Neural cell (in vitro differentiated cells): ENCODE results near the gene BRMS1. TPM values are rescaled to one million over a fixed set of nuclear protein-coding genes. Genes with fewer than 3 reads are reported as not detected.

Experiments used
- H2AFZ ChIP-seq: fragments of 200-600, 300-800 bp; sonication (generic), shearing (Covaris generic); 2 replicates; pipeline ENCODE4 v1.6.0; 2014; ENCODE audit warnings: low read depth, mild to moderate bottlenecking, antibody characterized with exemption, low read length, moderate library complexity
- H3F3A ChIP-seq: fragments of 200-600 bp; shearing (Covaris generic); 2 replicates; pipeline ENCODE4 v1.6.1; 2016; ENCODE audit warnings: mild to moderate bottlenecking, moderate library complexity, mixed read lengths, antibody characterized with exemption, low read length; ENCODE audit not compliant: insufficient read depth, poor library complexity, severe bottlenecking
- H3K27ac ChIP-seq: fragments of 200-600, 300-800 bp; sonication (generic), shearing (Covaris generic); 2 replicates; pipeline ENCODE4 v1.5.1; 2014; ENCODE audit warnings: mild to moderate bottlenecking, low read length, moderate library complexity
- H3K27me3 ChIP-seq: fragments of 300-800, 200-600 bp; sonication (generic), shearing (Covaris generic); 2 replicates; pipeline ENCODE4 v1.6.0; 2014; ENCODE audit warnings: mild to moderate bottlenecking, low read depth, low read length, moderate library complexity; ENCODE audit not compliant: insufficient read depth
- H3K36me3 ChIP-seq: fragments of 300-800, 200-600 bp; sonication (generic), shearing (Covaris generic); 2 replicates; pipeline ENCODE4 v1.5.1; 2014; ENCODE audit warnings: mild to moderate bottlenecking, antibody characterized with exemption, low read length, moderate library complexity; ENCODE audit not compliant: insufficient read depth
- H3K4me2 ChIP-seq: fragments of 300-800, 200-600 bp; sonication (generic), shearing (Covaris generic); 2 replicates; pipeline ENCODE4 v1.6.0; 2014; ENCODE audit warnings: mild to moderate bottlenecking, low read length
- H3K4me3 ChIP-seq: fragments of 300-800, 200-600 bp; sonication (generic), shearing (Covaris generic); 2 replicates; pipeline ENCODE4 v1.5.1; 2014; ENCODE audit warnings: mild to moderate bottlenecking, low read length, moderate library complexity
- H3K79me2 ChIP-seq: fragments of 200-600 bp; shearing (Covaris generic); replicated peaks from 2 replicates; pipeline ENCODE4 v1.6.0; 2014; ENCODE audit warnings: mild to moderate bottlenecking, low read length, moderate library complexity; ENCODE audit not compliant: insufficient read depth
- H3K9ac ChIP-seq: fragments of 300-800, 200-600 bp; sonication (generic), shearing (Covaris generic); 2 replicates; pipeline ENCODE4 v1.6.1; 2016; ENCODE audit warnings: mild to moderate bottlenecking, low read length, mixed read lengths
- H3K9me2 ChIP-seq: fragments of 200-600 bp; shearing (Covaris generic); 2 replicates; pipeline ENCODE4 v1.6.1; 2016; ENCODE audit warnings: mild to moderate bottlenecking, low read length, mixed read lengths; ENCODE audit not compliant: insufficient read depth
- H3K9me3 ChIP-seq: fragments of 200-600, 300-800 bp; sonication (generic), shearing (Covaris generic); 2 replicates; pipeline ENCODE4 v1.6.1; 2016; ENCODE audit warnings: mild to moderate bottlenecking, mixed run types, low read length, moderate library complexity, mixed read lengths
- H4K20me1 ChIP-seq: fragments of 200-600 bp; shearing (Covaris generic); 2 replicates; pipeline ENCODE4 v1.6.1; 2016; ENCODE audit warnings: mild to moderate bottlenecking, mixed run types; ENCODE audit not compliant: insufficient read depth
- CTCF ChIP-seq: fragments of 450-650 bp; IDR thresholded peaks from 2 replicates; pipeline ENCODE4 v1.5.1; 2014; ENCODE audit warnings: antibody characterized with exemption, mild to moderate bottlenecking, moderate library complexity; ENCODE audit not compliant: poor library complexity, severe bottlenecking
- EP300 ChIP-seq: fragments of 450-650 bp; conservative IDR thresholded peaks from 2 replicates; pipeline ENCODE4 v1.6.1; 2014; ENCODE audit warnings: antibody characterized with exemption, mild to moderate bottlenecking, moderate library complexity; ENCODE audit not compliant: poor library complexity, severe bottlenecking
- EZH2 ChIP-seq: fragments of 200-600, 300-800 bp; shearing (Covaris generic), sonication (generic); IDR thresholded peaks from 2 replicates; pipeline ENCODE4 v1.6.1; 2014; ENCODE audit warnings: antibody characterized with exemption, low read length, borderline replicate concordance, mild to moderate bottlenecking; ENCODE audit not compliant: insufficient read depth, poor library complexity, severe bottlenecking
- MXI1 ChIP-seq: fragments of 450-650 bp; conservative IDR thresholded peaks from 2 replicates; pipeline ENCODE4 v1.6.1; 2014; ENCODE audit warnings: antibody characterized with exemption, mild to moderate bottlenecking; ENCODE audit not compliant: poor library complexity, severe bottlenecking
- POLR2AphosphoS5 ChIP-seq: IDR thresholded peaks from 2 replicates; pipeline ENCODE4 v1.6.1; 2012
- RAD21 ChIP-seq: fragments of 450-650 bp; conservative IDR thresholded peaks from 2 replicates; pipeline ENCODE4 v1.6.1; 2014; ENCODE audit warnings: antibody characterized with exemption, mild to moderate bottlenecking, moderate library complexity
- REST ChIP-seq: IDR thresholded peaks from 2 replicates; pipeline ENCODE4 v1.6.1; 2012; ENCODE audit warnings: borderline replicate concordance
- SMC3 ChIP-seq: fragments of 450-650 bp; conservative IDR thresholded peaks from 2 replicates; pipeline ENCODE4 v1.6.1; 2014; ENCODE audit warnings: antibody characterized with exemption, mild to moderate bottlenecking, moderate library complexity; ENCODE audit not compliant: poor library complexity
- TAF1 ChIP-seq: IDR thresholded peaks from 2 replicates; pipeline ENCODE4 v1.6.1; 2012; ENCODE audit warnings: low read depth
- polyA plus RNA-seq: library from polyadenylated mRNA; depleted of rRNA; stranded (reverse); fragments of >200 nt; gene quantifications from 2 replicates; pipeline ENCODE4 v1.2.3, GENCODE V29; 2014

The BRMS1 gene
- polyA plus RNA-seq, 1 donor from 2014 or later, result 78.3 TPM

DNA sequence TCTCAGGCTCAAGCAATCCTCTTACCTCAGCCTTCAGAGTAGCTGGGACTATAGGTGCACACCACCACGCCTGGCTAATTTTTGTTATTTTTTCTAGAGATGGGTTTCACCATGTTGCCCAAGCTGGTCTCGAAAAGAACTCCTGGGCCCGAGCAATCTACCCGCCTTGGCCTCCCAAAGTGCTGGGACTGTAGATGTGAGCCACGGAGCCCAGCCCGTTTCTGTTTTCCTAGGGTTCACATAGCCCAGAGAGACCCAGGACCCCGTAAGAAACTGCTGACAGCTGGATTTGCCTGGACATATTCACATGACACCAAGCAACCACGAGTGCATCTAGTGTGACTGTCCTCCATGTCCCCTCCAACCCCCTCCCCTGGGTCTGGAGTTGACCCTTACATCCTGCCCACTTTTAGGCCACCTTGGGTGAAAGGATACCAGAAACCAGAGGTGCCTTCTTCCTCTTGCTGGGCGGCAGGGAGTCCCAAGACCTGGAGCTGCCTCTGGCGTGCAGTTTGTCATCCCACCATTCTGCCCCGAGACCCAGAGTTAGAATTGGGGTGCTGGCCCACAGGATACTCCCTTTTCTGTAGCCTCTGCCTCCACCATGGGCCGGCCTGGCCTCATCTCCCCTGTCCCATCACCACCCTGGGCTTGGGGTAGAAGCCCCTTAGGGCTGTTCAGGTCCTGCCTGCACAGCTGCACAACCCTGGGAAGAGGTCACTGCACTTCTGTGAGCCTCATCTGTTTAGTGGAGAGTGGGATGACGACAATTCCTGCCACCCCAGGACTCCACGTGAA, 5.0 kb downstream of the BRMS1 start:
- no peaks in the 10 kb centered on the region for H3K27me3 ChIP-seq
- TF ChIP-seq TAF1 (no peak), POLR2AphosphoS5 (no peak), EZH2 (no peak), REST (no peak), CTCF (no peak), EP300 (no peak), MXI1 (no peak), SMC3 (no peak)

DNA sequence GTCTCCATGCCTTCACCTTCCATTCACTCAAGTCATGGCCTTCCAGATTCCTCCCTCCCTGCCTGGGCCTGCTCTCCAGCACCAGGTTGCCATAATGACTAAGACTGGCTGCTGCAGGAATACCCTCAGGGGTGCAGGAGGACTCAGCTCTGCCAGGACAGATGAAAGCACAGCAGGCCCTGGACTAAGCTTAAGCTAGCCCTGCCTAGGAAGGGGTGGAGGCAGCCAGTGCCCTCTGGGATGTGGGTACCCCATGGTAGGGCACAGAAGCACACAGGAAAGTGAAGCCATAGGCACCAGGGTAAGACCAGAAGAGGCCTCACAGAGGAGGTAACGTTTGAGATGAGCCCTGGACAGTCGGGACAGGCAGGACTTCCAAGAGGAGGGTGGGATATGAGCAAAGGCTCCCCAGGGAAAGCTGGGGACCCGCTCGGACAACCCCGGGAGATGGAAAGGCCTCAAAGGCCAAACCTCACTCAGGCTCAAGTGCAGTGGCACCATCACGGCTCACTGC, 5.7 kb downstream of the BRMS1 start:
- no peaks in the 10 kb centered on the region for H3K36me3 ChIP-seq
- H3K79me2 ChIP-seq, result peaks cover 12% of the 10 kb centered on the region
- no peak overlapping the region for H3K27ac ChIP-seq
- TF ChIP-seq REST (no peak), SMC3 (no peak), TAF1 (no peak), RAD21 (no peak), MXI1 (no peak), EP300 (no peak), EZH2 (no peak), POLR2AphosphoS5 (no peak), CTCF (no peak)
- H2AFZ ChIP-seq, result no peak overlapping the region
- H3K4me2 ChIP-seq, result no peak overlapping the region
- no peak overlapping the region for H3K4me3 ChIP-seq
- H3K9me2 ChIP-seq, result no peaks in the 10 kb centered on the region
- H3K9me3 ChIP-seq, result no peaks in the 10 kb centered on the region
- H3K9ac ChIP-seq, result no peak overlapping the region
- H3F3A ChIP-seq, result no peaks in the 10 kb centered on the region
- no peaks in the 10 kb centered on the region for H4K20me1 ChIP-seq
- H3K27me3 ChIP-seq, result no peaks in the 10 kb centered on the region

More for the DNA sequence above, 5.0 kb downstream of the BRMS1 start:
- no peak overlapping the region for H2AFZ ChIP-seq
- no peaks in the 10 kb centered on the region for H4K20me1 ChIP-seq
- peaks cover 15% of the 10 kb centered on the region for H3K79me2 ChIP-seq
- no peak overlapping the region for H3K27ac ChIP-seq
- no peaks in the 10 kb centered on the region for H3K9me2 ChIP-seq
- H3K9me3 ChIP-seq, result no peaks in the 10 kb centered on the region
- H3K9ac ChIP-seq, result no peak overlapping the region
- H3K36me3 ChIP-seq, result no peaks in the 10 kb centered on the region
- H3K4me2 ChIP-seq, result no peak overlapping the region
- H3F3A ChIP-seq, result no peaks in the 10 kb centered on the region
- H3K4me3 ChIP-seq, result no peak overlapping the region
